ENCODE results near the gene RNF150.
"Not testable (repeated sequence)": the region's sequence is repeated elsewhere in the genome, so short reads cannot be mapped to it uniquely, and the experiment has no call there.

Gene RNF150

DNA sequence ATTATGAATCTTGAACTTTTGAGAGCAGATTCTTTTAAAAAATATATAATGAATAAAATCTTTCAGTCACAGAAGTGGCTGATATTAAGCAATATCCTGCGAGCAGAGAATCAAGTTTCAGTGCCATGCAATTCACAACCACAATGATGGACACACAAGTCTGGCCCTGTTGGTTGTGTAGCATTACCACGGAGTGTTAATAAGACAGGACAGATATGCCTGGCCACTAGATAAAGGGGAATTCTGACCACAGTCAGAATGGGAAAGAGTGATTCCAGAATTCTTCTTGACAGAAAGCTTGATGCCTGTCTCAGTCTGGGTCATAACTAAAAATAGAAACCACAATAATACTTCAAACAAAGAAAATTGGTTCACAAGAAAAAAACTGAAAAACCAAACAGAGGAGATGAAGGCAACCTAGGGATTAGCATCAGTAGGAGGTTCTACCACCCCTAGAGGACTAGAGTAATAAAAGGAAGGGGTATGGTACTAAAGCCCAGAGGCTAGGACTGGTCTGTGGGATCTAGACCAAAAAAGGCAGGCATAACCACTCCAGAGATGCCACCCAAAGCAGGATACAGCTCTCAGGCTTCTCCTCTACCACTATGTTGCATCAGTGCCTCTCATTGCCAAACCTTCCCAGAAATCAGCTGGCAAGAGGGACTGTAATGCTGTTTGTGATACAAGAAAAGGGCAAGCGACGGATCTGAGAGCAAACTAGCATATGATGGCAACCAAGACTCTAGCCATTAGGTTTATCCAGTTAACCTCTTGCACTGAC, 59.0 kb downstream of the RNF150 start:
- DNase-seq: no peak

DNA sequence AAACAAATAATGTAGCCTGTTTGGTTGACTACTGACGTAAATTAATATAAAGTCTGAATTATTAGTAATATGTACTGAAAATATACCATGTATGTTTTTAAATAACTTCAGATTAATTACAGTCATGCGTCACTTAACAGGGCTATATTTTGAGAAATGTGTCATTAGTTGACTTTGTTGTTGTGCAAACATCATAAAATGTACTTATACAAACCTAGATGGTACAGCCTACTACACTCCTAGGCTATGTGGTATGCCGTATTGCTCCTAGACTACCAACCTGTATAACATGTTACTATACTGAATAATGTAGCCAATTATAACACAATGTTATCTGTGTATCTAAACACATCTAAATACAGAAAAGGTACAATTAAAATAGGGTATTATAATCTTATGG, 66.6 kb downstream of the RNF150 start:
- DNase-seq: no peak

DNA sequence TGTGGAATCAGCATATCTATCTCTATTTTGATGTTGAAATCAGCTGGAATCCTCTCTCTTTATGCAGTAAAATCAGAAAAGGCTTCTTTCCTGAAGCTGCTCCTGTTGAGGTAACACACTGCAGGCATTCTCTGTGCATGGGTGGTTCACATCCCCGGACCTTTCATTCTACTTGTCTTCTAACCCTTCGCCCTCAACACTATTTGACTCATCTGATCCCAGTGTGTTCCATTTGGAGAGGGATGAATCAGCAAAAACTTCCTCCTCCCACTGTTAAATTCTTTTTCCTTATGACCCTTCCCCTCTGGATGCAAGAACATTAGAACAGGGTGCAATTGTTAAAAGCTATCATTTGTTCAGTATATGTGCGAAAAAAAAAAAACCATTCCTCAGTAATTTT, 67.4 kb downstream of the RNF150 start:
- no peak for DNase-seq

DNA sequence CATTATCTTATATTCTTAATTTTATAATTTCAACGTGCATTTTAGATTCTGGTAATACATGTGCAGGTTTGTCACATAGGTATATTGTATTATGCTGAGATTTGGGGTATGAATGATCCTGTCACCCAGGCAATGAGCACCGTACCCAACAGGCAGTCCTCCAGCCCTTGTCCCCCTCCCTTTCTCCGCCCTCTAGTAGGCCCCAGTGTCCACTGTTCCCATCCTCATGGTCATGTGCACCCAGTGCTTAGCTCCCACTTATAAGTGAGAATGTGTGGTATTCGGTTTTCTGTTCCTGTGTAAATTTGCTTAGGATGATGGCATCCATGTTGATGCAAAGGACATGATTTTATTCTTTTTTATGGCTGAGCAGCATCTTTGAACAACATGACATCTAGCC, 70.6 kb downstream of the RNF150 start:
- DNase-seq: no peak

DNA sequence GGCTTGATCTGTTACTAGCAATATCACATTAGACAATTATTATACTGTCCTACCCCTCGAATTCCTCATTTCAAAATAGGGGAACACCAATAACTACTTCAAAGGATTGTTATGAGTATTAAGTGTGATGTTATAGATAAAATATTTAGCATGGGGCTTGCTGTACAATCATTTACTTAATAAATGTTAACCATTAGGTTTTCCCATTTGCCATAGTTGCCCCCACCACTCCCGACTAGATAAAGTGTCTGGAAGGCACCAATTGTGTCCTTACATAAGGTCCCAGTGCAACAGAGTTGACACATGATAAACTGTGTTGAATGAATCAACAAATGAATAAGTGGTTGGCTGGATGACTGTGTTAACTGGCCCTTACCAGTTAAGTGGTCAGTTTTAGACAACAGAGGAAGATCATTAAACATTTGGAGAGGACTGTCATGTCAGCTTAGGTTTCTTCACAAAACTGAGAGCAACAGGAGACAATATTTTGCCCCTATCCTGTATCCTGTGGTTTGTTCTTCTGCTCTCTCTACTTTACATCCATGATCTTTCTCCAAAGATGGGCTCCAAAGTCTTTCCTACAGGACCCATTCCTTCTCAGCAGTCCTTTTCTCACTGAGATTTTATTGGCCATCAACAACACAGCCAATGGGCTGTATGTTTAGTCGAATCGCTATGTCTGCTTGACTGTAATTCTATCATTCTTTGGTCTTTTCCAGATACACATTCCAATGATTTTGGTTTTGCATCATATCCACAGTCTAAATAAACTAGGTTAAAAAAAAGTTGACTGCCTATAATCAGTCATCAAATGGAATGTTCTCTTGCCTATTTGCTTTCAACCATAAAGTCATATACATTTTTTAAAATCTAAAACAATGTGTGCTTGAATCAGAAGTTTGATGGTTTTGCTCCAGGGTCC, 74.4 kb downstream of the RNF150 start:
- DNase-seq: no peak

DNA sequence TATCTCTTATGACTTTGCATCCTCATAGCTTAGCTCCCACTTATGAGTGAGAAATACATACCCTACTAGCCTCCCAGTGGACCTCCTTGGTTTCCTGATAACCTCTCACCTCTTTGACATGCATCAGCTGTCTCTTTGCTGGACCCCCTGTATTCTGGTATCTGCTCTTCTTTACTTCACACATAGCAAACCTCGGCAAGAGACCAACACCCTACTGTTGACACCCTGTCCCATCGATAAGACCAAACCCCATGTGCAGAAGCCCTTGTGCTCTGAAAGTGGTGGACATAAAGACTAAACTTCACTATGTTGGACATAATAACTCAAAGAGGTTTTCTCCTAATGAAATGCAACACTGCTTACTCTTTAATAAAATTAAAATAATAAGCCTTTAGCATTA, 75.7 kb downstream of the RNF150 start:
- DNase-seq: no peak

DNA sequence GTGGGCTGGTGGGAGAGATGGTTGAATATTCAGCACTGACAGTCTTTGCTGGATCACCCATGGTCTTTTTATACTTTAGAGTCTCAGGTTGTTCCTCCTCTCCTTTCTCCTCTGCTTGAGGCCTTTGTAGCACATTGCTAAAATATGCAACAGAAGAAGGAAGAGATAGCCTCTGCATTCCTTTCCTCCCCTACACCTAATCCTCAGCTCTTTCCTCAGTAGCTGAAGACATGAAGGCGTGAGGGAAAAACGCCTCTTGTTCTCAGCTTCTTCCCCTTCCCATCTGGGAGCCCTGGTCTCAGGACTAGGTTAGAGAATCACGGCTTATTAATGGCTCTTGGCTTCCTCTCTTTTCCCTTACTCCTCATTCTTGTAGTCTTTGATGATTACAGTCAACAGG, 76.8 kb downstream of the RNF150 start:
- no peak for DNase-seq

DNA sequence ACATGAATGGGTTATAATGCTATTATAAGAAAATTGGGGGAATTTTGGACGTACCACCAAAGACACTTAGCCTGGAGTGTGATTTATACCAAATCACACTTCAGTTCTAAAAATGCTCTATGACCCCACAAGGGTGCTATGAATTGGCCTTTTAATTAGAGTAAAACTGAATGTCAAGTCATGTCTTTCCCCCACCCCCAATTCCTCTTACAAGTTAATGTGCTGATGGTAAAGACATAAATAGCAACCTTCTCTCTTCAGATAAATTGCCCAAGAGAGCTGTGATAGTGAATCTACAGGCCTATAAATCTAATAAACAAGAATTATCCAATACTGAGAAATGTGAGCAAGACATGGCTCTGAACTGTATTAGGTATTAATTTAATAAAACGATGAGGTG, 78.8 kb downstream of the RNF150 start:
- DNase-seq: no peak

DNA sequence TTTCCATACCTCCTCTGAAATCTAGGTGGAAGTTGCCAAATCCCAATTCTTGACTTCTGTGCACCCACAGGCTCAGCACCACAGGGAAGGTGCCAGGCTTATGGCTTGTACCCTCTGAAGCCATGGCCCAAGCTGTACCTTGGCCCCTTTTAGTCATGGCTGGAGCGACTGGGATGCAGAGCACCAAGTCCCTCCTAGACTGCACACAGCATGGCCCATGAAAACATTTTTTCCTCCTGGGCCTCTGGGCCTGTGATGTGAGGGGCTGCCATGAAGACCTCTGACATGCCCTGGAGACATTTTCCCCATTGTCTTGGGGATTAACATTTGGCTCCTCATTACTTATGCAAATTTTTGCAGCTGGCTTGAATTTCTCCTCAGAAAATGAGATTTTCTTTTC, 82.3 kb downstream of the RNF150 start:
- not testable (repeated sequence) for DNase-seq

DNA sequence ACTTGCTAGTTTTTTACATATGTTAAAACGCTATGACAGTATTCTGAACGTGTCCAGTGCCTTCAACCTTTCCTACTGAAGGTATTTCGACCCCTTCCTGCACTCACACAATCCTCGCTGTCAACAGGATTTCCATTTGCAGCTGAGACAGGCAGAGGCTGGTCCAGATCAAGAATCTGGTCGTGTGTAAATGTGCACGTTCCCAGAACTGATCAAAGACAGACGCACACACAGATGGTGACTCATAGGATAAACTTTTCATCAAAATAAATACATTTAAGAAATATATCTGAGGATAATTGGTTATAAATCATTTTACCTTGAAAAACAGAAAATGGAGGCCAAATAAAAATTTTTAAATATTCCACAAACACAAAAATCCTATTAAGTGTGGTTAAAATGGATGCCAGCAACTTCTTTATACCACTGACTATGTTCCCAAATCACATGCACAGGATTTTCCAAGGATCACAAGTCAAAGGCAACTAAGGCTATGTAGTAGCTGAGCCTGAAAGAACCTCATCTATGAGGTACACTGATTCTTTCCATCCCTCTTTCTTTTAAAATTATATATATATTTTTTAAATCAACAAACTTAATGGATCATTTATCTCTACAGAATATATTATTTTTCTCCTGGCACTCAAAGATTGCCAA, 85.9 kb downstream of the RNF150 start:
- peak; percentile 63 for DNase-seq

DNA sequence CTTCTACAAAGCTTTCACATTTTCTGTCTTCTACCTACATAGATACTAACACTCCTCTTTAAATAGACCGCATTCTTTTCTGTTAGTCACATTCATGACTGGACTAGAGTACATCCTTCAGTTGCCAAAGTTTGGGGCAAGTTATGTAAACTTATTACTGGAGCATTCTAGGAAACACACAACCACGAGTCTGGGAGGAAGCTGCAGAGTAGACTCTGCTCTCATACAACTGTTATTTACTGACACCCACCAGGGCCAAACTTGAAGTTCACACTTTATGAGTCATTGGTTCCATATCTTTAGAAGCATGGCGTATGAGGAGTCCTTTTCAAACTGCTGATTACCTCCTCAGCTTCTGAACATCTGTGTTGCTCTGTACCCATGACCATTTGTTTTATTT, 87.0 kb downstream of the RNF150 start:
- peak; percentile 28 for DNase-seq

DNA sequence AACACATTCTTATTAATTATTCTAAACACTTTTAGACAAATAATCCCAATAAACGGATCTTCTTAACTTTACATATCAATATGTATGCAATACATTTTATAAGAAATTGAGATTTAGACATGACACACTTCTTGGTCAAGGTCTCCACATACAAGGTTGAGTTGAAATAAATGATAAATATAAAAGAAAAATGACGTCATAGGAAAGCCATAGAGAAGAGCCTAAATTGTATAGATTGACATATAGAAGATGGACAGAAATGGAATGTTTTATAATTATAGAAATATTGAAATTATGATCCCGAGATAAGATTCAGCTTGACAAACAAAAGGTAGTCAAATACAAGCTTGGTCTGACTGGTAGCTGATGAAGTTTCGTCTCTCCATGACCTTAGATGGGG, 87.4 kb downstream of the RNF150 start:
- DNase-seq: no peak

DNA sequence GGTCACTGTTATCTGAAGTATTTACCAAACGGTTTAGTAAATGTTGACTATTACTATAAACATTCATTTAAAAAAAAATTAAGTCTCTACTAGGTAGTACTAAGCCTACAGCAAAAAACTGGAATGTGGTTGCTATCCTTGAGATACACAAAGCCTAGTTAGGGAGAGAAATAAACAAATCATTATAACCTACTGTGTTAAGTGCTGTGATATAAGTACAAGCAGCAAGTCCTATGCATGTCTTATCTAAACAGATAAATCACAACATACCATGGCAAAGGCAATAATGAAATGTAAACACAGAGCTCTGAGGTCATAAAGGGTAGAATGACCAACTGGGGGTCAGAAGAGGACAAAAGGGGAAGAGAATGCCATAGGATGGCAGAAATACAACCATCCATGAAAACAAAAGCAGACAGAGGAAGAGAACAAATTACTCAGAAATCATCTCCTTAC, 92.2 kb downstream of the RNF150 start:
- no peak for DNase-seq

DNA sequence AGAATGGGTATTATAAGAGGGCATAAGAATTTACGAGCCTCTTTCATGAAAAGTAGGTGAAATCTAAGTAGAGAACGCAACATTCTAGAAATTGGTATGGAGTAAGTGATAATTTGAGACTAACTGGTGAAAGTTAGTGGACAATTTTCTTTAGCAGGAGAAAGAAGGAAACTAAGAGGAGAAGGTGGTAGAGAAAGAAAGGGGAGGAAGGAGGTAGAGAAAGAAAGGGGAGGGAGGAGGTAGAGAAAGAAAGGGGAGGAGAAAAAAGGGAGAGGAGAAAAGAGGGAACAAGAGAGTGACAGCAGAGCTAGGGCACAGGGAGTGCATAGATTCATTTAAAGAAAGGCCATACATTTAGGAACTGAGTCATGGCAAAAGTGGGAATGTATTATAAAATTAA, 94.1 kb downstream of the RNF150 start:
- DNase-seq: no peak

DNA sequence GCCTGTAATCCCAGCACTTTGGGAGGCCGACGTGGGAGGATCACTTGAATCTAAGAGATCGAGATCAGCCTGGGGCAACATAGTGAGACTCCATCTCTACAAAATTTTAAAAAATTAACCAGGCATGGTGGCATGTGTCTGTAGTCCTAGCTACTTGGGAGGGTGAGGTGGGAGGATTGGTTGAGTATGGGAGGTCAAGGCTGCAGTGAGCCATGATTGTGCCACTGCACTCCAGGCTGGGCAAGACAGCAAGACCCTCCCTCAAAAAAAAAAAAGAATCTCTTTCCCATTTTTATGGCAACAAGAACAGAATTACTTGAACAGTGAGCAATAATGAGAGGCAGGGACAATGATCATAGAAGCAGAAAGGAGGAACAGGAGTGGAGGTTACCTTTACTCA, 94.8 kb downstream of the RNF150 start:
- no peak for DNase-seq

DNA sequence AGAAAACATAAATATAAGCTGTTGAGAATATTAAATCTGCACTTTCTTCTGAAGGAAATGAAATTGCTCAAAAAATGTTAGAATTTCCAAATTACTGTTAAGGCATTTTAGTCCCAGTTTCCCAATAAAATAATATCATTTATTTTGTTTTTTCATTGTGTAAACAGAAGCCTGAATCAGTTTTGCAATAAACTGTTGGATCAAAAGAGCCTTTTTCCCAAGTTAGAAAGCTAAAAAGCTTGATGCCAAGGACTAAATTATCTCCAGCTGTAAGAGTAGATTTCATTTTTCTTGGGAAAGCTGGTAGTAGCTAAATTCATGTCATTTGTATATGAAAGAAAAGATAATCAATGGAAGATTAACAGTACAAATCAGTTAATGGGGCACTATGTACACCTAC, 95.8 kb downstream of the RNF150 start:
- no peak for DNase-seq

DNA sequence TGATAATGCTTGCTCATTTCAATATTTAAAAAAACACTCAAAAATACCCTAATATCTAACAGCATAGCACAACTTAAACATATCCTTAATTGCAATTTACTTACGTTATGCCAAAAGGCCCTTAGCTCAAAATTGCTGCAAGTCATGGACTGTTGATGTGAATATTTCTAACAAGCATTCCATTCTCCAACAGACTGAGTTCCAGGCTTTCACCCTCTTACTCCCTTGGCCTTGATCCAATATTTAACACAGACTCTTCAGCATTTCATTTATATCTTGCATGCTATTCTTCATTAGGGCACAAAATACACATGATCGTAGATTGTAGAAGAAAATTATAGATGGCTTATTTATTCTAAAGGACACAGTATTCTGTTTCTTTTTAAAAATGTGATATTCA, 96.5 kb downstream of the RNF150 start:
- no peak for DNase-seq

DNA sequence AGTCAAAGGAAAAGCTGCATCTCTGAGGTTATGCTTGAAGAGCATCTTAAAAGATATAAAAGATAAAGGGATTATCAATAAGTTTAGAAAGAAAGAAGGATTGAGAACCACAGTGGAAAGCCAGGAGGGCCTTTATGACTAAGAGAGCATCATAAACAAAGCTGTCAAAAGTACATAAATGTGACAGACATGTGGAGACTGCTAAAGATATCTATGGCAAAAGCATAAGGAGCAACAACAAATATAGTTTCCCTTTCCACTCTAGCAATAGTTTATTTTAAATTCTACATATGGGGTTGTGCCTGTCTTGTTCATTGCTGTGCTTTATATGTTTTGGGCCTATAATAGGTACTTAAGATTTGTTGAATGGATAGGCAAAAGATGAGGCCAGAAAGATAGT, 97.3 kb downstream of the RNF150 start:
- no peak for DNase-seq

DNA sequence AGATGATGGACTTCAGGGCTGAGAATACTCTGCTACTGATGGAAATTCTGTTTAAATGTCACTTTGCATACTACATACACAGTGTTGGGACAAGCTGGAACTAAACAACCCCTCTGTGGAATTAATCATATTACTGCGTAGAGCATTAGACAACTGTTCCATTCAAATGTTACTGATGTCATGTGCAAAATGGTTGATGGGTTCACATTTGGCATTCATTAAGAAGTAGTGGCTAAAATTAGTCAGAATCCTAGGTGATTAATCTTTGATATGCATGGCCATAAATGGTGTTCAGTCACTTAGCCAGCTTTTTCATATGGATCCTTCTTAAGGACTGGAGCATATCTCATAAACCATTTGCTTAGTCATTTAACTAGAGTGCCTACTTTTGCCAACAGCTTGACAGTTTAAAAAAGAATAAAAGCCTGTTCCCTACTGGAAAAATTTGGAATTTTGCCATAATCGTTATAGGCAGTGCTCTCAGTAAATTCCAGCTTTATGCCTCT, 105.2 kb downstream of the RNF150 start:
- peak; percentile 39 for DNase-seq

DNA sequence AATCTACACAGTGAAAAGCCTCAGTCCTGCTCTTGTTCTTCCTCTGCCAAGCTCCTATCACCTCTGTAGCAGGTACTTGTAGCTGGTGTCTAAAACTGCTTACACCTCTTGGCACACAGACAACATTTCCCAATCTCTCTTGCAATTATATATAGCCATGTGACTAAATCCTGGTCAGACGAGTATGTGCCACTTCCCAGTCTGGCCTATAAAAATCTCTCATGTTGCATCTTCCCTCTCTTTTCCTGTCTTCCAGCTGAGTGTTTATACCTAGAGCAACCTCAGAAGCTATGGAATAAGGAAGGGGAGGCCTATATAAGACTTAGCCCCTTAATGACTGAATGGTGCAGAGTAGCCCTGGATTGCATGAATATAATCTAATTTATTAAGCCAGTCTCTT, 105.8 kb downstream of the RNF150 start:
- no peak for DNase-seq

DNA sequence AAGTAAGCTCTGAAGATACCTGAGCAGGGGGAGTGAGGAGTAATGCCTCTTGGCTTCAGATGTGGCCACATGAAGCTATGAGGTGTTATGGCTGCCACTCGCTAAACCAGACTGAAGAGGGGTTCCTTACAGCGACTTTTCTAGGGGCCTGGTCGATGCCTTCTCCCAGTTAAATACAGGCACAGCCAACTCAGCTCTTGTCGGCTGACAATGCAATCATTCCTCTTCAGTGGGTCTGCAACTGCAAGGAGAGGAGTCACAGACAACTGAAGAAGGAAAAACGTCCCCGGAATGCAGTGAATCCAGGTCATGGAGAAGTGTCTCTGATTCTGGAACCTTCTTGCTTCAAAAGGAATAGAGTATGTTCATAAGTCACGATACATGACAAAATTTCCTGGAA, 106.4 kb downstream of the RNF150 start:
- peak; percentile 68 for DNase-seq

DNA sequence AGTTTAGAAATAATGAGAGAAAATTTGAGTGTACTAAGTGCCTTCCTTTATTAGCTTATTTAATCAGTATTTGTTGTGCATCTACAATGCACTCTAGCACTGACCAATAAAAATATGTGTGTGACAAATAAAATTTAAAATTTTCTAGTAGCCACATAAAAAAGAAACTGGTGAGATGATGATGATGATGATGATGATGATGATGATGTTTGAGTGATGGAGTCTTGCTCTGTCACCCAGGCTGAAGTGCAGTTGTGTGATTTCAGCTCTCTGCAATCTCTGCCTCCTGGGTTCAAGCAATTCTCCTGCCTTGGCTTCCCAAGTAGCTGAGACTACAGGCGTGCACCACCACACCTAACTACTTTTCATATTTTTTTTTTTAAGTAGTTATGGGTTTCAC, 110.2 kb downstream of the RNF150 start:
- DNase-seq: no peak

DNA sequence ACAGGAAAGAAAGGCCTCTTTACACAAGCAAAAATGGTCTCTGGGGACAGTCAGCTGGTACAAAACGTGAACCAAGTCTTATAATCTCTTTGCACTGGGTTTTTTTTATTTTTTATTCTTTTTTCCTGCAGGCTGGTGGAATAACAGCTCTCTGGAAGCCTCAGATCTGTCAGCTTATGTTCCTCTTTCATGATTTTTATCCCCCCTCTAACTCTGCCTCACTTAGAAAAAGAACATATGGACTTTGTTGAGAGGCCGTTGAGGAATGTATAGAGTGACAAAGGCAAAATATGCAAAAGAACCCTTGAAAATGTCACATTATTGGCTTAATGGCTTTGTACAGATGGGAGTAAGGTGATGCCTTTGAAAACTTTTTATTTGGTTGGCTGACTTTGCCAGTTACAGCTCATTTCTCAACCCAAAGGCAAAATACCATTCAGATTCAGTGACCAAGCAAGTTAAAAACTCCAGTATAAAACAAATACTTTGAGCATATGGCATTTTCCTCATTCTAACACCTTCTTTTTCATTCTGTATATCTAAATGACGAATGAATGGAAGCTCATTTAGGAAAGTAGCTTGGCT, 111.1 kb downstream of the RNF150 start:
- DNase-seq: no peak

All from eye (tissue), 1 donor.